ENCODE measurements around the gene TTC29.
A peak's percentile ranks its signal among the peaks of the same experiment; 100 is the strongest.
"Not testable (repeated sequence)": the region's sequence is repeated elsewhere in the genome, so short reads cannot be mapped to it uniquely, and the experiment has no call there.

The TTC29 gene

GRCh38 chr4:146852360-146852759 lies 93.3 kb downstream of the TTC29 start:
- DNase-seq: no peak

DNA sequence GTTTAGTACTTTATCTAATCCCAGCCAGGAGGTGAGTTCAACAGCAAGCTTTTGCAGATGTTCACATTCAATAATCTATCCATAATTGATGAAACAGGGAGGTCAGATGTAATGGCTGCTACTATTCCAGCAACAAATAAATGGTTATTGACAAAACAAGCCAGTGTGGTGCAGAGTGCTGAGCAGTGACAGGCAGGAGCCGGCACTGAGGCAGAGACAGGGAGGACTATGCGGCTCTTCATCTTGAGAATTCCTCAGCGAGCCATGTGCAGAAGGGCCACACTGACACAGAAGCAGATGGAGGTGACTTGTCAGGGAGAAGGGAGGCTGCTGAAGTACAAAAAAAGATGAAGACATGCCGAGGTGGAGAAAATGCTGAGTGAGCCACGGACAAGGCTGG lies 98.3 kb downstream of the TTC29 start:
- DNase-seq: no peak

DNA sequence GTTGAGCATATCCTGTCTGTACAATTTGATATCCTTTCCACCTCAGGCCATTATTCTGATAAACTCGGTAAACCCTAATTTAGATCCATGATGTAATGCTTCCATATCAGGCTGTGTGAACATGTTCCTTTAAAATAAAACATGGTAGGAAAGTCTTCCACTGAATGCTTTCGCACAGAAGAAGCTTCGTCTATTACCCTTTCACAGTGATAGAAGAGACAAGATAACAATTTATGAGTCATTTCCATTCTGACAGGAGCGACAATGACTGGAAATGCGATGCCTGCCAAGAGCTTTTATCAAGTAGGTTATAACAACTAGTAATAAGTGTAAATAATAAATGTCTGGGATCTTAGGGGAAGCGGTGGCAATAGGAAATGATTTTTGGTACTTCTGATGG lies 98.8 kb downstream of the TTC29 start:
- no peak for DNase-seq

- DNase-seq: no peak
Observed at GRCh38 chr4:146844761-146845160, 100.9 kb downstream of the TTC29 start.

GRCh38 chr4:146842876-146843275 lies 102.8 kb downstream of the TTC29 start:
- no peak for DNase-seq

DNA sequence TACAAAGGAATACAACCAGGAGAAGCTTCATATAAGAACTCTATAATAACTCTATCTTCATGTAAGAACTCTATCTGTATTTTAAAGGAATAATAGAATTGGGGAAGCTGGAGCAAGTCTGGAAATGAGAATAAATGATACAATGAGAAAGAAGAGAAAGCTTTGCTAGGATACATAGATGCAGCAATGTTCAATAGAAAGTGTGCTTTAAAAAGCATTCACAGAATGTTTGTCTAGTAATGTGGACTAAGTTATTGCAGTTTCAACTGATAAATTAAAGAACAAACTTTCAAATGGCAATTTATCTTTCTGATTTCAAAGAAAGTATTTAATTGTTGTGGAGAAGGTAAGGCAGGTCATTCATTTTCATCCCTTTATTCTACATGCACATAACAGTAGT lies 104.9 kb downstream of the TTC29 start:
- DNase-seq: no peak

DNA sequence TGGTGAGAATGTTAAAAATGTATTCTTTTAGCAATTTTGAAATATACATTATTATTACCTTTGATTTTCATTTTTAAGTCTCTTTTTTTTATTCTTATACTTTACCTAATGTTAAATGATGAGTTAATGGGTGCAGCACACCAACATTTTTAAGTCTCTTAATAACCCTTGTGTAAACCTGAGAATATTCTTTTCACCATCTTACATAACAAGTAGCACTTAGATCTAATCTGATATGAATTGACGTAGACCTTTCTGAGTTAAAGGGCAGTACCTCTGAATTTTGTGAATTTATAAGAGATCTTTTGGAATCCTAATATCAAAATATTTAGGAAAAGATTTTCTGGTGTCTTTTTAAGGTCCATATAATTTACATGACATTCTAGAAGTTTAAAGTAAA lies 110.6 kb downstream of the TTC29 start:
- no peak for DNase-seq

- no peak for DNase-seq
Observed at GRCh38 chr4:146834263-146835034, 111.2 kb downstream of the TTC29 start.

GRCh38 chr4:146833530-146833929 lies 112.1 kb downstream of the TTC29 start:
- no peak for DNase-seq

DNA sequence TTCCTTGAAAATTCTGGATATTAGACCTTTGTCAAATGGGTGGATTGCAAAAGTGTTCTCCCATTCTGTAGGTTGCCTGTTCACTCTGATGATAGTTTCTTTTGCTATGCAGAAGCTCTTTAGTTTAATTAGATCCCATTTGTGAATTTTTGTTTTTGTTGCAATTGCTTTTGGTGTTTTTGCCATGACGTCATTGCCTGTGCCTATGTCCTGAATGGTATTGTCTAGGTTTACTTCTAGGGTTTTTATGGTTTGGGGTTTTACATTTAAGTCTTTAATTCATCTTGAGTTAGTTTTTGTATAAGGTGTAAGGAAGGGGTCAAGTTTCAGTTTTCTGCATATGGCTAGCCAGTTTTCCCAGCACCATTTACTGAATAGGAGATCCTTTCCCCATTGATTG lies 122.7 kb downstream of the TTC29 start:
- not testable (repeated sequence) for DNase-seq

DNA sequence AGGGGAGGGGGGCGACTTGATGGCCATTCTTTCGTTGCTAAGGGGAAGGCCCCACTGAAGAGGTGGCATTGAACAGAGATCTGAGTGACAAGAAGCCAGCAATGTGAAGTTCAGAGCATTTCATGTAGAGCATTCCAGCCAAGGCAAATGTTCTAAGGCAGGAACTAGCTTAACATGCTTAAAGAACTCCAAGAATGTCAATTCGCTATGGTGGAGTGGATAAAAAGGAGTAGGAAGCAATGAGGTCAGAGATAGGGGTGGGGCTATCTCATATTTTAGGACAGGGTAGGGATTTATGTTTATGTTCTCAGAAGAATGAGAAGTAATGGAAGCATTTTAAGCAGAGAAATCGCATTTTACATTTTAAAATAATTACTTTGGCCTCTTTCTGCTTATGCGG lies 130.9 kb downstream of the TTC29 start:
- DNase-seq: no peak

DNA sequence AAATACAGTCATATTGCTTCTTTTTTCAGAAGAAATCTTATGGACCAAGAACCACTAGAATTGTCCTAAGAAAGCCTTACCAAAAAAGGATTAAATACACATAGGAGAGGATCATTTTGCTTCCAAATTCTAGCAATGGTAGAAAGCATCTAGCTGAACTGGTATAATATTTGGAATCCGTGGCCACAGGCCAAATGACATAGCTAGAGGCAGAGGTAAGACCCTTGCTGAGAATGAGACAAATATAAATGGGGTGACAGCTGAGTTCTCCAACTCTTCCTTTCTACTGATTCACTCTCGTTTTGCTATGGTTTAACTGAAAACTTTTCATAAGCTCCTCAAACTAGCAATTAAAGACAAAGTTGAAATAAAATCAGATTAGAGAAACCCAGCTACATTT lies 150.0 kb downstream of the TTC29 start:
- no peak for DNase-seq

DNA sequence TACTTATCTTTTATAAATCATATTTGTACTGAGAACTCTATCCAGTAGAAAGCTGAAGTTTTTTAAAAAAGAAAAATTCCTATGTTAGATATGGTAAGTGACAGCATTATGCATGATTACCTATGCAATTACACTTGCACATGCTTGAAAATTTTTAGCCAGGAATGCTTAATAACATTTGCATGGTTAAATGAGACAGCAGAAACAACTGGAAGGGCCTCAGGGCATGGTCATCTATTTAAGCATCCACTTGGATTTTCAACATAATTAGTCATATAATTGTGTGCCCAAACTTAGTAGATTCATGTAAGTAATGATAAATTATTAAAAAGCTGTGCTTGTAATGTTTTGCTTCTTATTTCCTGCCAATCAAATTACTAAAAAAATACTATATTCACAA lies 151.9 kb downstream of the TTC29 start:
- DNase-seq: no peak

DNA sequence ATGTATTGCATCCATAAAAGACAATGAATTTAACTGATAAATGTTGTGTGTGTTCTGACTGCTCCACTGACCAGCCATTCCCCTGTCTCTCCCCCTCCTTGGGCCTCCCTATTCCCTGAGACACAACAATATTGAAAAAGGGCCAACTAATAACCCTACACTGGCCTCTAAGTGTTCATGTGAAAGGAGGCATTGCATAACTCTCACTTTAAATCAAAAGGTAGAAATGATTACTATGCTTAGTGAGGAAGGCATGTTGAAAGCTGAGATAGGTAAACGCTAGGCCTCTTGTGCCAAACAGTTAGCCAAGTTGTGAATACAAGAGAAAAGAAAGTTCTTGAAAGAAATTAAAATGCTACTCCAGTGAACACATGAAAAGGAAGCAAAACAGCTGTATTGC lies 154.2 kb downstream of the TTC29 start:
- no peak for DNase-seq

- DNase-seq: peak; percentile 13
Observed at GRCh38 chr4:146790515-146790914, 155.1 kb downstream of the TTC29 start.

DNA sequence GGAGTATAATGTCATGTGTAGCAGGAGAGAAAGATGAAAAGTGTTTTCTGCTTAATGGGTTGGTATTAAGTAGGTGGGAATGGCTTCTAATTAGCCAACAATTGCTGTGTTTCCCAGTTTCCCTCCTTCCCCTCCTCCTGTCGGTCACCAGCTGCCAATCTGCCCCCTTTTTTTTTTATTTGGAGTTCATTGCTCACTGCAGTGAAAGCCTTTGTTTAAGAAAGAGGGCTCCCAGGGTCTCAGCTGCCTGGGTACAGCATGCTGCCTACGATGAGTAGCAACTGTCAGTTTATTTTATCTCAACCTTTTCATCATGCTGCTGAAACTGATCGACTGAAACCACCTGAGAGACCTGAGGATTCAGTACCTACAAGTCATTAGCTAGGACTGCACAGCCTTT lies 157.9 kb downstream of the TTC29 start:
- DNase-seq: no peak

GRCh38 chr4:146776691-146777090 lies 169.0 kb downstream of the TTC29 start:
- DNase-seq: no peak

DNA sequence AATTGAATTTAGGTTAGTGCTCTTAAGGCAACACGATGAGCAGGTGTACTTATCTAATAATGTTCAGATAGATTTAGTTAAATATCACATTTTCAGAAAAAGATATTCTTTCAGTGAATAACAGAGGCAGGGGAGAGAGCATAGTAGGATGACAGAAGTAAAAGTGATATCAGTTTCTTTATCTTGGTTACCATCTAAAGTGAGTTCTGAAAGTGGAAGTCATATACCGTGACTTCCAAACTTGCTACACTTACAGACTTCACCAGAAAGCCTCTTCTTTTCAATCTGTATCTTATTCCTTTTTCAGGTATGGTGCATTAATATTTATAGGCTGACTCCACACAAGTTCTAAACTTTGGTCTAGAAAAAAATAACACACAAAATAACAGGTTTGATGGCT lies 182.1 kb downstream of the TTC29 start:
- DNase-seq: no peak

DNA sequence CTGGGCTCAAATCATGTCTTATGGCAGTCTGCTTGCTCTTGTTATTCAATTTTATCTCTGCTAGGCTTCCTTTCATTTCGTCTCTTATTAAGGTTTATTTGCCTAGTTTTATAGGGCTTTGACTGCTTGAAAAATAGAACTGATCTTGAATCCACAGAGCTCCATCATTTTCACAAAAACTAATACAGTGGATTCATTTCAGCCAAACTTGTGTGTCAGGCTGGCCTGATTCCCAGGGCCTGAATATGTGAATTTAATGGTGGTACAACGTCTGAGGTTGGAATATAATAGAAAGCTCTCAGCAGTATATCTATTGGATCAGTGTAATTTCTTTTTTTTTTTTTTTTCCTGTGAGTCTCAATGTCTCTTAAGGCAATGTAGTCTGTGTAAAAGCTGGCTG lies 183.6 kb downstream of the TTC29 start:
- no peak for DNase-seq

DNA sequence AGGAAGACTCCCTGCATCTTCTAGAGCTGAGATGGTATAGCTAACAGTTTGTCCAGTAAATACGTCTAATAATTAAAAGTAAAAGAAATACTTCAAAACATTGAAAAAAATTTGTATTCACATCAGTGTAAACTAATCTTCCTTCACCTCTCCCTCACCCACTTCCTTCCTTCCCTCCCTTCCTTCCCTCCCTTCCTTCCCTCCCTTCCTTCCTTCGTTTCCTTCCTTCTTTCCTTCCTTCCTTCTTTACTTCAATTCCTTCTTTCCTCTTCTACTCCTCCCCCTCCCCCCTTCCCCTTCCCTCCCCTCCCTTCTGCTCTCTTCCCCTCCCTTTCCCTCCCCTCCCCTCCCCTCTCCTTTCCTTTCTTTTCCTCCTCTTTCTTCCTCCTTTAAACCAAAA lies 203.2 kb downstream of the TTC29 start:
- DNase-seq: peak; percentile 0

- no peak for DNase-seq
Observed at GRCh38 chr4:146739182-146739581, 206.5 kb downstream of the TTC29 start.

DNA sequence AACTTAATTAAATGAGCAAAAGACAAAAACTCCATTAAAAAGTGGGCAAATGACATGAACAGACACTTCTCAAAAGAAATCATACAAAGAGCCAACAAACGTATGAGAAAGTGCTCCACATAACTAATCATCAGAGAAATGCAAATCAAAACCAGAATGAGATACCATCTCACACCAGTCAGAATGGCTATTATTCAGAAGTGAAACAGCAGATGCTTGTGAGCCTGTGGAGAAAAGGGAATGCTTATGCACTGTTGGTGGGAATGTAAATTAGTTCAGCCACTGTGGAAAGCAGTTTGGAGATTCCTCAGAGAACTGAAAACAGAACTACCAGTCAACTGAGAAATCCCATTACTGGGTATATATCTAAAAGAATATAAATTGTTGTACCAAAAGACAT lies 222.1 kb downstream of the TTC29 start:
- DNase-seq: not testable (repeated sequence)

GRCh38 chr4:146709956-146710355 lies 235.7 kb downstream of the TTC29 start:
- DNase-seq: peak; percentile 64

- DNase-seq: no peak
Observed at GRCh38 chr4:146699910-146700309, 245.8 kb downstream of the TTC29 start.

DNA sequence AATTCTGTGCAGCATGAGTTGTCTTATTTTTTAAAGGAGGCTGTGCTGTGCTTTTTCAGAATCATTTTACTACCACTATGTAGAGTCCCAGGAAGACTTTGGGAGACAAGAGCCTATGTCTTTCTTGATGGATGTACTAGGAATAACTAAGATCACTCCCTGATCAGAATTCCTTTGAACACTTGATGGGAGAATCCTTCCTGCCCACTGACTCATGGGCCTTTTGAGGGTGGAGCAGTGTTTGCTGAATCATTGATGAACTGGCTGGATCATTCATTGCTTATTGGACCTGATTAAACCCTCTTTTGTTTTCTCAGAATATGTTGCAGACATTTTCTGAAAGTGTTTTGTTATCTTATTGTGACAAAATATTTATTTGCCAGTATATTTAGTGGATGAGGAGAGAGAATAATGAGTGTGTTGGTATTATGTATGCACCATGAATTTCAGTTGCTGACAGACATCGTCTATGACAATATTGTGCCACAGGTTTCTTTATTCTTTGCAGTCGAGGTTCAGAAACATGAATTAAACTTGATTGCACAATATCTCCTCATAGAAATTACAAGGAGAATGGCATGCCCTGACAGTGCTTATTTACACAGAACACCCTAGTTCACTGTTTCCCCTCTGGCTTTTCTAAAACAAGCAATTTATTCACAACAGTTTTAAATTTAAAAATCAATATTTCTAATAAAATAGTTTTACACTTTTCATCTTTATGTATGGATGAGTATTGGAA lies 270.7 kb downstream of the TTC29 start:
- DNase-seq: no peak
